ENCODE results near the gene MAPK4. TPM values are rescaled to one million over a fixed set of nuclear protein-coding genes. Genes with fewer than 3 reads are reported as not detected.

MAPK4 gene
- total and polyA plus RNA-seq, 10 of the 15 experiments (the other 5 are each of a cell fraction or from before 2014, with no cell fraction given) = 0.03 to 0.11 (median 0.06) TPM; not detected in 4

- TF ChIP-seq ZBTB4 (CRISPR knock-in tag; IDR thresholded peaks at IDR 0.05) (no peak), ZNF384 (IDR thresholded peaks at IDR 0.05; ENCODE audit: borderline replicate concordance, low read depth, low read length) (no peak), HDGF (IDR thresholded peaks at IDR 0.05) (no peak), NFIC (IDR thresholded peaks at IDR 0.05; ENCODE audit: low read depth, low read length) (no peak), ZNF687 (IDR thresholded peaks at IDR 0.05) (no peak), PRDM15 (CRISPR knock-in tag; IDR thresholded peaks at IDR 0.05) (no peak), BCL3 (IDR thresholded peaks at IDR 0.05; ENCODE audit: borderline replicate concordance, insufficient read depth, low read depth, low read length, poor library complexity, severe bottlenecking) (no peak), E2F8 (IDR thresholded peaks at IDR 0.05; ENCODE audit: low read depth, partially characterized antibody) (no peak), ASH2L (IDR thresholded peaks at IDR 0.05; ENCODE audit: borderline replicate concordance, low read depth) (no peak)
Measured at GRCh38 chr18:50679056-50679455, 119.2 kb downstream of the MAPK4 start (continued).

Measured in GM12878 (cell line).